Aorta (tissue), 5 donors: ENCODE measurements around the gene ARID3B. TPM values are rescaled to one million over a fixed set of nuclear protein-coding genes. Genes with fewer than 3 reads are reported as not detected.

Source experiments
- ATAC-seq: fragments of 200-7000 bp; cut with Tn5 transposase; one replicate; pipeline ENCODE4 v1.9.1; 2022; ENCODE audit warnings: moderate library complexity; ENCODE audit not compliant: low FRiP score
- DNase-seq, 2 donors: peaks; one replicate each; pipeline ENCODE4 v3.0.0-alpha.2; 2020
- H3K27ac ChIP-seq, 2 donors: one replicate each; pipeline ENCODE4 v1.5.1; 2013; ENCODE audit warnings: low read length in 2 of 2, mild to moderate bottlenecking in 2 of 2, moderate library complexity in 2 of 2, control low read depth in 1 of 2, inconsistent platforms in 1 of 2, low read depth in 1 of 2
- H3K27me3 ChIP-seq, 2 donors: one replicate each; pipeline ENCODE4 v1.6.1; 2013; ENCODE audit warnings: control low read depth in 1 of 2, low read length in 1 of 2, mild to moderate bottlenecking in 1 of 2, moderate library complexity in 1 of 2; ENCODE audit not compliant: insufficient read depth in 2 of 2, control insufficient read depth in 1 of 2
- H3K36me3 ChIP-seq, 2 donors: one replicate each; pipeline ENCODE4 v1.6.1; 2013; ENCODE audit warnings: control low read depth in 1 of 2, low read length in 1 of 2, mild to moderate bottlenecking in 1 of 2; ENCODE audit not compliant: insufficient read depth in 2 of 2, control insufficient read depth in 1 of 2
- H3K4me1 ChIP-seq, 2 donors: one replicate each; pipeline ENCODE4 v1.6.1; 2013; ENCODE audit warnings: low read length in 2 of 2, control low read depth in 1 of 2, mild to moderate bottlenecking in 1 of 2, moderate library complexity in 1 of 2; ENCODE audit not compliant: insufficient read depth in 2 of 2, control insufficient read depth in 1 of 2
- H3K4me3 ChIP-seq, 2 donors: one replicate each; pipeline ENCODE4 v1.5.1; 2013; ENCODE audit warnings: low read length in 2 of 2, control low read depth in 1 of 2, mild to moderate bottlenecking in 1 of 2
- H3K9me3 ChIP-seq: one replicate; pipeline ENCODE4 v1.6.1; 2013; ENCODE audit warnings: mild to moderate bottlenecking, low read length; ENCODE audit not compliant: control insufficient read depth
- WGBS, 2 donors: extraction: QIAGEN DNeasy Blood & Tissue Kit; methylation state at CpG; one replicate each; pipeline ENCODE4 v1.1.7; 2013; 5-methylcytosine and 5-hydroxymethylcytosine counted together
- intact Hi-C, 2 donors: fragments of 100-400 bp; cut with DNase I; formaldehyde crosslinking; loops; one replicate each; pipeline versions ENCODE4 v1.14.2 to v1.15.0; 2022
- polyA plus RNA-seq, 2 donors: library from polyadenylated mRNA; stranded (reverse); fragments of 200-250 nt; gene quantifications; one replicate each; pipeline ENCODE4 v1.2.3, GENCODE V29; 2013
- total RNA-seq, 2 donors: library from RNA; stranded (reverse); fragmentation: NEBNext Ultra II Directional; extraction: Animal tissue kit (Norgen Biotek cat#: 25700); gene quantifications; one replicate each; pipeline ENCODE4 v1.2.1, GENCODE V29; 2021
- donor health status: healthy with polysubstance abuse.
- donor health status: Bipolar disorder and iron deficiency.
- donor health status: DM: no; HTN: no; CAD: no.
- donor health status: DM: no; HTN: no; CAD: no.
- donor health status: DM: yes; HTN: yes; CAD: no.

The ARID3B gene
- total and polyA plus RNA-seq, 4 donors = 1.8 to 11.7 (median 7.8) TPM

GRCh38 chr15:74616366-74616939 lies 75.4 kb downstream of the ARID3B start:
- 0% methylated on average over 18 of the region's 18 CpGs for WGBS, 2 donors
- Histone ChIP-seq H3K36me3 (peaks cover 0 to 4% of the 10 kb centered on the region in 2 donors), H3K27me3 (no peaks in the 10 kb centered on the region), H3K27ac (peak overlapping the region; percentile 68 to 81), H3K9me3 (no peaks in the 10 kb centered on the region), H3K4me3 (peak overlapping the region; percentile 66 to 70), H3K4me1 (no peaks in the 10 kb centered on the region)
- ATAC-seq = no peak
- DNase-seq = peak; percentile 88 to 93
- intact Hi-C loops = loop anchor here (5.0 kb wide), 2 partner anchors 74 to 244 kb away; partner anchors contain the start of gene ARID3B (in 1 of the 2)

GRCh38 chr15:74616996-74617395 lies 76.0 kb downstream of the ARID3B start:
- H3K27ac ChIP-seq = no peak overlapping the region
- H3K4me1 ChIP-seq = no peaks in the 10 kb centered on the region
- DNase-seq (no peak), ATAC-seq (no peak)
- H3K9me3 ChIP-seq = no peaks in the 10 kb centered on the region
- H3K4me3 ChIP-seq = peak overlapping the region in 1 of 2 donors; percentile 66
- no peaks in the 10 kb centered on the region for H3K27me3 ChIP-seq
- H3K36me3 ChIP-seq = peaks cover 0 to 4% of the 10 kb centered on the region in 2 donors
- intact Hi-C loops = loop anchor here (5.0 kb wide), 2 partner anchors 75 to 245 kb away; partner anchors contain the start of gene ARID3B (in 1 of the 2)

- Histone ChIP-seq H3K9me3 (no peaks in the 10 kb centered on the region), H3K36me3 (peaks cover 0 to 9% of the 10 kb centered on the region in 2 donors), H3K4me1 (no peaks in the 10 kb centered on the region), H3K4me3 (no peak overlapping the region), H3K27me3 (no peaks in the 10 kb centered on the region), H3K27ac (no peak overlapping the region)
- intact Hi-C loops = loop anchor here (5.0 kb wide), 2 partner anchors 77 to 247 kb away; partner anchors contain the start of gene ARID3B (in 1 of the 2)
- 83 to 84% methylated on average over 15 of the region's 15 CpGs for WGBS, 2 donors
- DNase-seq (peak in 1 of 2 donors; percentile 34), ATAC-seq (no peak)
Observed at GRCh38 chr15:74618841-74619596, 78.0 kb downstream of the ARID3B start.

DNA sequence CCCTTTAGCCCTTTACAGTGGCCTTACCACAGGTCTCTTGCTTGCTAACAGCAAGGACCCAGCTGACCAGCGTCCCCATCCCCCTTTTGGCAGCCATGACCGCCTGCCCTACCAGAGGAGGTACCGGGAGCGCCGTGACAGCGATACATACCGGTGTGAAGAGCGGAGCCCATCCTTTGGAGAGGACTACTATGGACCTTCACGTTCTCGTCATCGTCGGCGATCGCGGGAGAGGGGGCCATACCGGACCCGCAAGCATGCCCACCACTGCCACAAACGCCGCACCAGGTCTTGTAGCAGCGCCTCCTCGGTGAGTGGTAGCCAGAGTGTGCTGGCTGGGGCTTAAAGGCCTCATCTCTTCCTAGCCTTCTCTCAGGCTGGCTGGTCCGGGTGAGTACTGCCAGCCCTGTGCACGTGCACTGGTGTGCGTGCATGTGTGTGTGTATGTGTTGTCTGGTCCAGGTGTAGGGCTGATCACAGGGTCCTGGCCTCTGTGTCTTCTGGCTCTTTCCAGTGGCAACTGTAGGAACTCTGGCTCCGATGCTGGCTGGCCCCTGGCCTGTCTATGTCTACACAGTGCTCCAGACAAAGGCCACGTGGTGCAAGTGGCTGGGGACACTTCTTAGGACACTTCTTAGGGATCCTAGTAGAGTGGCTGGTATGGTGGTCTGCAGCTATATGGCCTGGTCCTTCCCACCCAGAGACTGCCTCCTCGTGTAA lies 79.1 kb downstream of the ARID3B start:
- H3K9me3 ChIP-seq = no peaks in the 10 kb centered on the region
- intact Hi-C loops = loop anchor here (5.0 kb wide), 2 partner anchors 78 to 248 kb away; partner anchors contain the start of gene ARID3B (in 1 of the 2)
- H3K4me3 ChIP-seq = no peak overlapping the region
- H3K27me3 ChIP-seq = no peaks in the 10 kb centered on the region
- no peak for DNase-seq
- no peak overlapping the region for H3K27ac ChIP-seq
- ATAC-seq = no peak
- no peaks in the 10 kb centered on the region for H3K4me1 ChIP-seq
- H3K36me3 ChIP-seq = peaks cover 0 to 9% of the 10 kb centered on the region in 2 donors
- WGBS, 2 donors = 89 to 90% methylated on average over 27 of the region's 27 CpGs

- Histone ChIP-seq H3K36me3 (peaks cover 0 to 16% of the 10 kb centered on the region in 2 donors), H3K27me3 (no peaks in the 10 kb centered on the region), H3K9me3 (no peaks in the 10 kb centered on the region), H3K4me3 (no peak overlapping the region), H3K27ac (no peak overlapping the region), H3K4me1 (no peaks in the 10 kb centered on the region)
- intact Hi-C loops = no loop called here
- ATAC-seq (no peak), DNase-seq (peak in 1 of 2 donors; percentile 82)
- 53 to 57% methylated on average over 23 of the region's 23 CpGs for WGBS, 2 donors
Observed at GRCh38 chr15:74620636-74621545, 79.9 kb downstream of the ARID3B start.

DNA sequence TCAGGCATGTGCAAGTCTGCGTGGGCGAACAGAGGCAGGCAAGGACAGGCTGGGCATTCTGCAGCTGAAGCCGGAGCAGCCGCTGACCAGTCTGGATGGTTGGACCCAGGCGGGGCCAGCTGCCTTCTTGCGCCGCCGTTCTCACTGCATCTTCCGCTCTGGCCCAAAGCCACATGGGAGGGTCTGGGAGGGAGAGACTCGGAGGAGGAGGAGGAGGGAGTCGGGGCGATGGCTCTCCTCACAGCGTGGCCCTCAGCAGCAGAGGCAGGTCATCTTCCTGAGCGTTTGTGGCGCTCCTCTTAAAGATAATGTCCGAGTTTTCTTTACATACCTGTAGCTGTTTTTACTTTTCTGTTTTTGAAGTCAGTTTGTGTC lies 80.5 kb downstream of the ARID3B start:
- Histone ChIP-seq H3K4me3 (no peak overlapping the region), H3K36me3 (peaks cover 0 to 20% of the 10 kb centered on the region in 2 donors), H3K9me3 (no peaks in the 10 kb centered on the region), H3K27me3 (no peaks in the 10 kb centered on the region), H3K27ac (no peak overlapping the region), H3K4me1 (no peaks in the 10 kb centered on the region)
- no peak for DNase-seq
- intact Hi-C loops = no loop called here
- no peak for ATAC-seq
- 79 to 85% methylated on average over 12 to 16 of the region's 16 CpGs for WGBS, 2 donors

DNA sequence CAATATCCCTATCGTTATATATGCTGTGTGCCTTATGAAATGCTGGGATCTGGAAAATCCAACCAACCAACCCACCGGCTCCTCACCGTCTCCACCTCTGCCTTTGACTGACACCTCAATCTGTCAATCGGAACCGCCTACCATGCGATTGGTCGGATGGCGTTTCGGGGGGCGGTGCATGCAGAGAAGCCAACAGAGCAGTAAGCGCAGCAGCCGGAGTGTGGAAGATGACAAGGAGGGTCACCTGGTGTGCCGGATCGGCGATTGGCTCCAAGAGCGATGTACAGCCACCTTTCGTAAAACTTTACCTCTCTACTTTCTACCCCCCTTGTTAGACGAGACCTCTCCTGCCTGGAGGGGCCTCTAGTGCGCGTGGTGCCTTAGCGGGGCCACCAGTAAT lies 80.9 kb downstream of the ARID3B start:
- 79 to 80% methylated on average over 21 of the region's 21 CpGs for WGBS, 2 donors
- Histone ChIP-seq H3K9me3 (no peaks in the 10 kb centered on the region), H3K27ac (no peak overlapping the region), H3K36me3 (peaks cover 0 to 20% of the 10 kb centered on the region in 2 donors), H3K4me1 (no peaks in the 10 kb centered on the region), H3K27me3 (no peaks in the 10 kb centered on the region), H3K4me3 (no peak overlapping the region)
- ATAC-seq (no peak), DNase-seq (peak; percentile 36 to 75)
- intact Hi-C loops = no loop called here

DNA sequence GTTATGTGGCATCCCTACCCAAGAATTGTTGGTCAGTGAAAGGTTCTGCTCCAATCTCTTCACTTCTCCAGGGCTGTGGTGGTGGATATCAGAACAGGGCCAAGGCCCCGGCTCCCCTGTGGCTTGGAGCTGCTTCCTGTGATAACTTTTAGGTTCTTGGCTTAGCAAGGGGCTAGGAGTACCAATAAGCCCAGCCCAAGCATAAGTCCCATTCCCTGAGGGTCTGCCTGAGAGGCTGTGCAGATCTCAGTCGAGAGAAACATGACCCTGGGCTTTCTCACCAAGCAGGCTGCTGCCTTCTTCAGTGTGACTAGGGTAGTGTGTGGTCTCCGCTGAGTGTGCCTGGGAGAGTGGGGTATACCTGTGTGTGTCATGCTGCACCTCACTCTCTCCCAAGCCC lies 81.7 kb downstream of the ARID3B start:
- Histone ChIP-seq H3K4me1 (no peaks in the 10 kb centered on the region), H3K27me3 (no peaks in the 10 kb centered on the region), H3K36me3 (peaks cover 0 to 23% of the 10 kb centered on the region in 2 donors), H3K9me3 (no peaks in the 10 kb centered on the region), H3K27ac (no peak overlapping the region), H3K4me3 (no peak overlapping the region)
- ATAC-seq = no peak
- 77 to 88% methylated on average over 3 of the region's 3 CpGs for WGBS, 2 donors
- peak in 1 of 2 donors; percentile 35 for DNase-seq
- intact Hi-C loops = no loop called here
